GM23338 (cell line): ENCODE results near the gene PDE3A. TPM values are rescaled to one million over a fixed set of nuclear protein-coding genes. Genes with fewer than 3 reads are reported as not detected.

Experiments used
- ATAC-seq: fragments of 200-7000 bp; cut with Tn5 transposase; 3 replicates; pipeline ENCODE4 v1.9.1; 2020
- DNase-seq: peaks from one replicate; pipeline ENCODE4 v3.0.0-alpha.2; 2015; ENCODE audit warnings: low spot score
- H2AFZ ChIP-seq: fragments of 200-600 bp; sonication (generic); 2 replicates; pipeline ENCODE4 v1.8.0; 2016; ENCODE audit warnings: antibody characterized with exemption, mild to moderate bottlenecking, moderate library complexity
- H3F3A ChIP-seq: fragments of 200-600 bp; sonication (generic); replicated peaks from 2 replicates; pipeline ENCODE4 v1.8.0; 2017; ENCODE audit warnings: antibody characterized with exemption, mixed run types, low read depth
- H3K27ac ChIP-seq: fragments of 200-600 bp; sonication (generic); 2 replicates; pipeline ENCODE4 v1.6.1; 2016; ENCODE audit warnings: low read depth
- H3K27me3 ChIP-seq: fragments of 200-600 bp; sonication (generic); 2 replicates; pipeline ENCODE4 v1.8.0; 2016; ENCODE audit warnings: mild to moderate bottlenecking, mixed run types, moderate library complexity; ENCODE audit not compliant: insufficient read depth
- H3K36me3 ChIP-seq: fragments of 200-600 bp; sonication (generic); 2 replicates; pipeline ENCODE4 v1.8.0; 2016; ENCODE audit warnings: mild to moderate bottlenecking; ENCODE audit not compliant: insufficient read depth
- H3K4me1 ChIP-seq: fragments of 200-600 bp; sonication (generic); 2 replicates; pipeline ENCODE4 v1.8.0; 2016; ENCODE audit warnings: mild to moderate bottlenecking, moderate library complexity; ENCODE audit not compliant: insufficient read depth
- H3K4me2 ChIP-seq: fragments of 200-600 bp; sonication (generic); 2 replicates; pipeline ENCODE4 v1.7.1; 2017; ENCODE audit warnings: mixed run types
- H3K4me3 ChIP-seq: fragments of 200-600 bp; sonication (generic); 2 replicates; pipeline ENCODE4 v1.6.1; 2016; ENCODE audit warnings: mixed run types
- H3K79me2 ChIP-seq: fragments of 200-600 bp; sonication (generic); replicated peaks from 2 replicates; pipeline ENCODE4 v1.8.0; 2017; ENCODE audit warnings: mild to moderate bottlenecking; ENCODE audit not compliant: insufficient read depth
- H3K9me2 ChIP-seq: fragments of 200-600 bp; sonication (generic); 2 replicates; pipeline ENCODE4 v1.8.0; 2017; ENCODE audit not compliant: insufficient read depth
- H4K20me1 ChIP-seq: fragments of 200-600 bp; sonication (generic); replicated peaks from 2 replicates; pipeline ENCODE4 v1.8.0; 2017; ENCODE audit warnings: mild to moderate bottlenecking; ENCODE audit not compliant: insufficient read depth
- H3K27ac Mint-ChIP-seq: 2 replicates; pipeline ENCODE4 v1.8.0; 2020; ENCODE audit warnings: inconsistent platforms, mild to moderate bottlenecking, moderate library complexity, mixed read lengths
- H3K27me3 Mint-ChIP-seq: 3 replicates; pipeline ENCODE4 v1.8.0; 2022; ENCODE audit warnings: low read depth, mild to moderate bottlenecking, moderate library complexity, mixed read lengths, inconsistent platforms; ENCODE audit not compliant: insufficient read depth, poor library complexity
- H3K36me3 Mint-ChIP-seq: 3 replicates; pipeline ENCODE4 v1.8.0; 2021; ENCODE audit warnings: low read depth, mild to moderate bottlenecking, inconsistent platforms, moderate library complexity, mixed read lengths
- H3K4me1 Mint-ChIP-seq: 3 replicates; pipeline ENCODE4 v1.8.0; 2020; ENCODE audit warnings: mild to moderate bottlenecking, inconsistent platforms, mixed read lengths
- H3K4me3 Mint-ChIP-seq: 3 replicates; pipeline ENCODE4 v1.8.0; 2021; ENCODE audit warnings: moderate library complexity, mild to moderate bottlenecking, inconsistent platforms, mixed read lengths
- H3K9me3 Mint-ChIP-seq: 3 replicates; pipeline ENCODE4 v1.8.0; 2020; ENCODE audit warnings: moderate library complexity, mild to moderate bottlenecking, inconsistent platforms, mixed read lengths
- EZH2 ChIP-seq: fragments of 200-600 bp; sonication (generic); IDR thresholded peaks from one replicate; pipeline ENCODE4 v1.8.0; 2017; ENCODE audit warnings: antibody characterized with exemption, mild to moderate bottlenecking, low read depth; ENCODE audit not compliant: unreplicated experiment
- EZH2phosphoT487 ChIP-seq: fragments of 200-600 bp; sonication (generic); IDR thresholded peaks from one replicate; pipeline ENCODE4 v1.8.1; 2018; ENCODE audit warnings: antibody characterized with exemption; ENCODE audit not compliant: unreplicated experiment
- NANOG ChIP-seq: IDR thresholded peaks from 2 replicates; pipeline ENCODE4 v1.6.1; 2016; ENCODE audit warnings: antibody characterized with exemption, borderline replicate concordance
- POLR2AphosphoS5 ChIP-seq: IDR thresholded peaks from 2 replicates; pipeline ENCODE4 v1.6.1; 2016; ENCODE audit warnings: antibody characterized with exemption, low read depth
- polyA plus RNA-seq: library from polyadenylated mRNA; unstranded; fragments of >200 nt; fragmentation: Nextera tagmentation; extraction: Ambion mirVana; gene quantifications from 2 replicates; pipeline ENCODE4 v1.2.1, GENCODE V29; 2016
- total RNA-seq: library from RNA; depleted of rRNA; stranded (reverse); fragments of >200 nt; shearing (Covaris generic); gene quantifications from 2 replicates; pipeline ENCODE4 v1.2.3, GENCODE V29; 2014
- TF ChIP-seq, protein P1 (sequence below): IDR thresholded peaks from one replicate; pipeline ENCODE4 v1.6.1; 2018; ENCODE audit warnings: antibody characterized with exemption; ENCODE audit not compliant: unreplicated experiment
- TF ChIP-seq, protein P2 (sequence below): fragments of 250-450 bp; sonication (Bioruptor Pico); IDR thresholded peaks from 2 replicates; pipeline ENCODE4 v1.5.0; 2020; ENCODE audit warnings: mild to moderate bottlenecking, moderate library complexity
- TF ChIP-seq, protein P3 (sequence below), 2 experiments: fragments of 200-600 bp in 1 of 2; sonication (generic) in 1 of 2; conservative IDR thresholded peaks; 2 replicates each; pipeline versions ENCODE4 v1.5.1 to v1.6.1; 2016 to 2017; ENCODE audit warnings: antibody characterized with exemption in 2 of 2, low read depth in 2 of 2, mild to moderate bottlenecking in 2 of 2, moderate library complexity in 1 of 2

PDE3A gene
- total and polyA plus RNA-seq, 2 experiments from 2014 or later = 2.7 to 9.2 TPM

DNA sequence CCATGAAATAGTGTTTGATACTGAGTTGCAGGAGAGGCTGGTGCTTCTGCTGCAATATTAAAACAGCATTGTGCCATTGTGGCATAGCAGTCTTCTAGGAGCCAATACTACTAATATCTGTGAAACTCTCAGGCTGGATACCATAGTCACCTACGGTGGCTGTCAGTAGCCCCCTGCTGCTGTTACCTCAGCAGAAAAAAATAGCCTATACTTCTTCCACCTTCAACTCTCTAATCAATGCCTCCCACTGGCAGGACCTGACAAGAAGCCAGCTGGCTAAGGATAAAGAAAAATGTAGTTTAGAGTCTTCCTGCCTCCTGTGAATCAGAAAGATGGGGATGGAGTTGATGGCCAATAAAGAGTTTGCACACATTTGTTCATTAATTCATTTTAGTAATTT, 91.6 kb downstream of the PDE3A start:
- TF ChIP-seq NANOG (no peak), EZH2phosphoT487 (no peak)
- TF ChIP-seq, protein P1, sequence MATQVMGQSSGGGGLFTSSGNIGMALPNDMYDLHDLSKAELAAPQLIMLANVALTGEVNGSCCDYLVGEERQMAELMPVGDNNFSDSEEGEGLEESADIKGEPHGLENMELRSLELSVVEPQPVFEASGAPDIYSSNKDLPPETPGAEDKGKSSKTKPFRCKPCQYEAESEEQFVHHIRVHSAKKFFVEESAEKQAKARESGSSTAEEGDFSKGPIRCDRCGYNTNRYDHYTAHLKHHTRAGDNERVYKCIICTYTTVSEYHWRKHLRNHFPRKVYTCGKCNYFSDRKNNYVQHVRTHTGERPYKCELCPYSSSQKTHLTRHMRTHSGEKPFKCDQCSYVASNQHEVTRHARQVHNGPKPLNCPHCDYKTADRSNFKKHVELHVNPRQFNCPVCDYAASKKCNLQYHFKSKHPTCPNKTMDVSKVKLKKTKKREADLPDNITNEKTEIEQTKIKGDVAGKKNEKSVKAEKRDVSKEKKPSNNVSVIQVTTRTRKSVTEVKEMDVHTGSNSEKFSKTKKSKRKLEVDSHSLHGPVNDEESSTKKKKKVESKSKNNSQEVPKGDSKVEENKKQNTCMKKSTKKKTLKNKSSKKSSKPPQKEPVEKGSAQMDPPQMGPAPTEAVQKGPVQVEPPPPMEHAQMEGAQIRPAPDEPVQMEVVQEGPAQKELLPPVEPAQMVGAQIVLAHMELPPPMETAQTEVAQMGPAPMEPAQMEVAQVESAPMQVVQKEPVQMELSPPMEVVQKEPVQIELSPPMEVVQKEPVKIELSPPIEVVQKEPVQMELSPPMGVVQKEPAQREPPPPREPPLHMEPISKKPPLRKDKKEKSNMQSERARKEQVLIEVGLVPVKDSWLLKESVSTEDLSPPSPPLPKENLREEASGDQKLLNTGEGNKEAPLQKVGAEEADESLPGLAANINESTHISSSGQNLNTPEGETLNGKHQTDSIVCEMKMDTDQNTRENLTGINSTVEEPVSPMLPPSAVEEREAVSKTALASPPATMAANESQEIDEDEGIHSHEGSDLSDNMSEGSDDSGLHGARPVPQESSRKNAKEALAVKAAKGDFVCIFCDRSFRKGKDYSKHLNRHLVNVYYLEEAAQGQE = no peak
- Mint-ChIP-seq H3K36me3 (no peaks in the 10 kb centered on the region), H3K4me1 (peaks cover 9% of the 10 kb centered on the region), H3K27me3 (no peaks in the 10 kb centered on the region), H3K9me3 (no peaks in the 10 kb centered on the region), H3K27ac (no peak overlapping the region), H3K4me3 (no peak overlapping the region)
- Histone ChIP-seq H3K9me2 (no peaks in the 10 kb centered on the region), H4K20me1 (no peaks in the 10 kb centered on the region), H2AFZ (no peak overlapping the region), H3K4me1 (peaks cover 8% of the 10 kb centered on the region; the same call in 1 of the 2 replicates), H3K4me2 (no peak overlapping the region), H3K4me3 (no peak overlapping the region), H3K27me3 (no peaks in the 10 kb centered on the region), H3F3A (no peaks in the 10 kb centered on the region), H3K27ac (no peak overlapping the region), H3K36me3 (no peaks in the 10 kb centered on the region), H3K79me2 (no peaks in the 10 kb centered on the region)
- ATAC-seq = no peak
- DNase-seq = no peak

DNA sequence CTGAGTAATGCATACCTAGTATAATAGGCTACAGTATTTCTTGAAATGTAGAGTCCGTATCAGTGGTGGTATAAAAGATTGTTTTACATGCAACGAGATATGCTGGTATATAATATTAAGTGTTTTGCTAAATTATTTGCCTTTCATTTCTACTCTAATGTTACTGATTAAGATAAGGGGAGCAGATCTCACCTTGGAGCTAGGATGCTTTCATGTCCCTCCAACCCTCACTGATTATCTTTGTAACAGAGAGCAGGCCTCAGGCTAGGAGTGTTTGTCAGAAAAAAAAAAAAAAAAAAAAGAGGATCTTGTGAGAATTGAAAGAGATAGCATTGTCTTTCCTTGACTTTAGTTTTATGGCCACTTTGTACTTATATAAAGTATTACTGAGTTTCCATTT, 92.6 kb downstream of the PDE3A start:
- H4K20me1 ChIP-seq = no peaks in the 10 kb centered on the region
- no peaks in the 10 kb centered on the region for H3K79me2 ChIP-seq
- Mint-ChIP-seq H3K4me3 (no peak overlapping the region), H3K27me3 (no peaks in the 10 kb centered on the region), H3K36me3 (no peaks in the 10 kb centered on the region), H3K27ac (no peak overlapping the region), H3K4me1 (peaks cover 5% of the 10 kb centered on the region; the same call in 2 of the 3 replicates), H3K9me3 (no peaks in the 10 kb centered on the region)
- H3K4me3 ChIP-seq = no peak overlapping the region
- H3K4me2 ChIP-seq = no peak overlapping the region
- no peaks in the 10 kb centered on the region for H3K9me2 ChIP-seq
- no peaks in the 10 kb centered on the region for H3K27me3 ChIP-seq
- no peak overlapping the region for H2AFZ ChIP-seq
- H3K27ac ChIP-seq = no peak overlapping the region
- H3F3A ChIP-seq = no peaks in the 10 kb centered on the region
- DNase-seq (no peak), ATAC-seq (no peak)
- H3K36me3 ChIP-seq = no peaks in the 10 kb centered on the region
- no peak for TF ChIP-seq EZH2phosphoT487
- TF ChIP-seq, protein P2, sequence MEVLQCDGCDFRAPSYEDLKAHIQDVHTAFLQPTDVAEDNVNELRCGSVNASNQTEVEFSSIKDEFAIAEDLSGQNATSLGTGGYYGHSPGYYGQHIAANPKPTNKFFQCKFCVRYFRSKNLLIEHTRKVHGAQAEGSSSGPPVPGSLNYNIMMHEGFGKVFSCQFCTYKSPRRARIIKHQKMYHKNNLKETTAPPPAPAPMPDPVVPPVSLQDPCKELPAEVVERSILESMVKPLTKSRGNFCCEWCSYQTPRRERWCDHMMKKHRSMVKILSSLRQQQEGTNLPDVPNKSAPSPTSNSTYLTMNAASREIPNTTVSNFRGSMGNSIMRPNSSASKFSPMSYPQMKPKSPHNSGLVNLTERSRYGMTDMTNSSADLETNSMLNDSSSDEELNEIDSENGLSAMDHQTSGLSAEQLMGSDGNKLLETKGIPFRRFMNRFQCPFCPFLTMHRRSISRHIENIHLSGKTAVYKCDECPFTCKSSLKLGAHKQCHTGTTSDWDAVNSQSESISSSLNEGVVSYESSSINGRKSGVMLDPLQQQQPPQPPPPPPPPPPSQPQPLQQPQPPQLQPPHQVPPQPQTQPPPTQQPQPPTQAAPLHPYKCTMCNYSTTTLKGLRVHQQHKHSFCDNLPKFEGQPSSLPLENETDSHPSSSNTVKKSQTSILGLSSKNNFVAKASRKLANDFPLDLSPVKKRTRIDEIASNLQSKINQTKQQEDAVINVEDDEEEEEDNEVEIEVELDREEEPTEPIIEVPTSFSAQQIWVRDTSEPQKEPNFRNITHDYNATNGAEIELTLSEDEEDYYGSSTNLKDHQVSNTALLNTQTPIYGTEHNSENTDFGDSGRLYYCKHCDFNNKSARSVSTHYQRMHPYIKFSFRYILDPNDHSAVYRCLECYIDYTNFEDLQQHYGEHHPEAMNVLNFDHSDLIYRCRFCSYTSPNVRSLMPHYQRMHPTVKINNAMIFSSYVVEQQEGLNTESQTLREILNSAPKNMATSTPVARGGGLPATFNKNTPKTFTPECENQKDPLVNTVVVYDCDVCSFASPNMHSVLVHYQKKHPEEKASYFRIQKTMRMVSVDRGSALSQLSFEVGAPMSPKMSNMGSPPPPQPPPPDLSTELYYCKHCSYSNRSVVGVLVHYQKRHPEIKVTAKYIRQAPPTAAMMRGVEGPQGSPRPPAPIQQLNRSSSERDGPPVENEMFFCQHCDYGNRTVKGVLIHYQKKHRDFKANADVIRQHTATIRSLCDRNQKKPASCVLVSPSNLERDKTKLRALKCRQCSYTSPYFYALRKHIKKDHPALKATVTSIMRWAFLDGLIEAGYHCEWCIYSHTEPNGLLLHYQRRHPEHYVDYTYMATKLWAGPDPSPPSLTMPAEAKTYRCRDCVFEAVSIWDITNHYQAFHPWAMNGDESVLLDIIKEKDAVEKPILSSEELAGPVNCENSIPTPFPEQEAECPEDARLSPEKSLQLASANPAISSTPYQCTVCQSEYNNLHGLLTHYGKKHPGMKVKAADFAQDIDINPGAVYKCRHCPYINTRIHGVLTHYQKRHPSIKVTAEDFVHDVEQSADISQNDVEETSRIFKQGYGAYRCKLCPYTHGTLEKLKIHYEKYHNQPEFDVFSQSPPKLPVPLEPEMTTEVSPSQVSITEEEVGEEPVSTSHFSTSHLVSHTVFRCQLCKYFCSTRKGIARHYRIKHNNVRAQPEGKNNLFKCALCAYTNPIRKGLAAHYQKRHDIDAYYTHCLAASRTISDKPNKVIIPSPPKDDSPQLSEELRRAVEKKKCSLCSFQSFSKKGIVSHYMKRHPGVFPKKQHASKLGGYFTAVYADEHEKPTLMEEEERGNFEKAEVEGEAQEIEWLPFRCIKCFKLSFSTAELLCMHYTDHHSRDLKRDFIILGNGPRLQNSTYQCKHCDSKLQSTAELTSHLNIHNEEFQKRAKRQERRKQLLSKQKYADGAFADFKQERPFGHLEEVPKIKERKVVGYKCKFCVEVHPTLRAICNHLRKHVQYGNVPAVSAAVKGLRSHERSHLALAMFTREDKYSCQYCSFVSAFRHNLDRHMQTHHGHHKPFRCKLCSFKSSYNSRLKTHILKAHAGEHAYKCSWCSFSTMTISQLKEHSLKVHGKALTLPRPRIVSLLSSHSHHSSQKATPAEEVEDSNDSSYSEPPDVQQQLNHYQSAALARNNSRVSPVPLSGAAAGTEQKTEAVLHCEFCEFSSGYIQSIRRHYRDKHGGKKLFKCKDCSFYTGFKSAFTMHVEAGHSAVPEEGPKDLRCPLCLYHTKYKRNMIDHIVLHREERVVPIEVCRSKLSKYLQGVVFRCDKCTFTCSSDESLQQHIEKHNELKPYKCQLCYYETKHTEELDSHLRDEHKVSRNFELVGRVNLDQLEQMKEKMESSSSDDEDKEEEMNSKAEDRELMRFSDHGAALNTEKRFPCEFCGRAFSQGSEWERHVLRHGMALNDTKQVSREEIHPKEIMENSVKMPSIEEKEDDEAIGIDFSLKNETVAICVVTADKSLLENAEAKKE = no peak
- no peak for TF ChIP-seq NANOG
- TF ChIP-seq POLR2AphosphoS5 = no peak
- TF ChIP-seq, protein P3, sequence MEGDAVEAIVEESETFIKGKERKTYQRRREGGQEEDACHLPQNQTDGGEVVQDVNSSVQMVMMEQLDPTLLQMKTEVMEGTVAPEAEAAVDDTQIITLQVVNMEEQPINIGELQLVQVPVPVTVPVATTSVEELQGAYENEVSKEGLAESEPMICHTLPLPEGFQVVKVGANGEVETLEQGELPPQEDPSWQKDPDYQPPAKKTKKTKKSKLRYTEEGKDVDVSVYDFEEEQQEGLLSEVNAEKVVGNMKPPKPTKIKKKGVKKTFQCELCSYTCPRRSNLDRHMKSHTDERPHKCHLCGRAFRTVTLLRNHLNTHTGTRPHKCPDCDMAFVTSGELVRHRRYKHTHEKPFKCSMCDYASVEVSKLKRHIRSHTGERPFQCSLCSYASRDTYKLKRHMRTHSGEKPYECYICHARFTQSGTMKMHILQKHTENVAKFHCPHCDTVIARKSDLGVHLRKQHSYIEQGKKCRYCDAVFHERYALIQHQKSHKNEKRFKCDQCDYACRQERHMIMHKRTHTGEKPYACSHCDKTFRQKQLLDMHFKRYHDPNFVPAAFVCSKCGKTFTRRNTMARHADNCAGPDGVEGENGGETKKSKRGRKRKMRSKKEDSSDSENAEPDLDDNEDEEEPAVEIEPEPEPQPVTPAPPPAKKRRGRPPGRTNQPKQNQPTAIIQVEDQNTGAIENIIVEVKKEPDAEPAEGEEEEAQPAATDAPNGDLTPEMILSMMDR (conservative IDR thresholded peaks at IDR 0.05; ENCODE audit: low read depth in 2 of 2) = no peak
- no peak for TF ChIP-seq EZH2
- no peaks in the 10 kb centered on the region for H3K4me1 ChIP-seq
